Loucy (cell line): ENCODE results near the gene C1orf105.

Experiments used
- H2AFZ ChIP-seq: fragments of 200-600 bp; sonication (generic); 2 replicates; pipeline ENCODE4 v1.6.0; 2016; ENCODE audit warnings: antibody characterized with exemption, mild to moderate bottlenecking, low read length, moderate library complexity
- H3F3A ChIP-seq: fragments of 200-600 bp; 2 replicates; pipeline ENCODE4 v1.6.0; 2016; ENCODE audit warnings: antibody characterized with exemption, low read depth, mild to moderate bottlenecking
- H3K27me3 ChIP-seq: fragments of 200-600 bp; sonication (generic); 2 replicates; pipeline ENCODE4 v1.6.1; 2014; ENCODE audit warnings: low read length, mild to moderate bottlenecking; ENCODE audit not compliant: insufficient read depth, poor library complexity, severe bottlenecking
- H3K36me3 ChIP-seq: fragments of 200-600 bp; sonication (generic); 2 replicates; pipeline ENCODE4 v1.6.1; 2016; ENCODE audit warnings: low read length; ENCODE audit not compliant: insufficient read depth
- H3K4me1 ChIP-seq: fragments of 200-600 bp; sonication (generic); 2 replicates; pipeline ENCODE4 v1.5.1; 2014; ENCODE audit warnings: low read length, mild to moderate bottlenecking; ENCODE audit not compliant: insufficient read depth, poor library complexity, severe bottlenecking
- H3K4me2 ChIP-seq: fragments of 200-600 bp; sonication (generic); 2 replicates; pipeline ENCODE4 v1.6.0; 2014; ENCODE audit warnings: antibody characterized with exemption, low read length, low read depth, mild to moderate bottlenecking; ENCODE audit not compliant: poor library complexity, severe bottlenecking
- H3K4me3 ChIP-seq: fragments of 200-600 bp; sonication (generic); 2 replicates; pipeline ENCODE4 v1.5.1; 2014; ENCODE audit warnings: low read length, mild to moderate bottlenecking, mixed read lengths; ENCODE audit not compliant: poor library complexity, severe bottlenecking
- H3K79me2 ChIP-seq: fragments of 200-600 bp; sonication (generic); 2 replicates; pipeline ENCODE4 v1.6.1; 2014; ENCODE audit warnings: low read length; ENCODE audit not compliant: insufficient read depth
- H3K9ac ChIP-seq: fragments of 200-600 bp; sonication (generic); 2 replicates; pipeline ENCODE4 v1.6.0; 2014; ENCODE audit warnings: mild to moderate bottlenecking, low read depth, low read length, moderate library complexity; ENCODE audit not compliant: poor library complexity, severe bottlenecking
- H3K9me2 ChIP-seq: fragments of 200-600 bp; sonication (generic); replicated peaks from 2 replicates; pipeline ENCODE4 v1.6.1; 2016; ENCODE audit warnings: low read depth, low read length, mixed read lengths
- H3K9me3 ChIP-seq: fragments of 200-600 bp; sonication (generic); 2 replicates; pipeline ENCODE4 v1.6.1; 2014; ENCODE audit warnings: mild to moderate bottlenecking, antibody characterized with exemption, low read length, low read depth; ENCODE audit not compliant: insufficient read depth
- H4K20me1 ChIP-seq: fragments of 200-600 bp; sonication (generic); 2 replicates; pipeline ENCODE4 v1.6.0; 2014; ENCODE audit warnings: antibody characterized with exemption, low read length, mild to moderate bottlenecking; ENCODE audit not compliant: insufficient read depth, poor library complexity, severe bottlenecking
- CTCF ChIP-seq: fragments of 200-600 bp; sonication (generic); conservative IDR thresholded peaks from 2 replicates; pipeline ENCODE4 v1.5.1; 2014; ENCODE audit warnings: mild to moderate bottlenecking, antibody characterized with exemption, low read length
- EZH2phosphoT487 ChIP-seq: fragments of 200-600 bp; IDR thresholded peaks from 2 replicates; pipeline ENCODE4 v1.6.1; 2018; ENCODE audit warnings: antibody characterized with exemption, mild to moderate bottlenecking, moderate library complexity, borderline replicate concordance

C1orf105 gene

GRCh38 chr1:172478485-172478884 is 58.0 kb downstream of the C1orf105 start:
- Histone ChIP-seq H3F3A (no peaks in the 10 kb centered on the region), H3K27me3 (no peaks in the 10 kb centered on the region), H2AFZ (no peak overlapping the region), H4K20me1 (no peaks in the 10 kb centered on the region), H3K9me3 (no peaks in the 10 kb centered on the region), H3K9me2 (no peaks in the 10 kb centered on the region), H3K36me3 (no peaks in the 10 kb centered on the region), H3K4me3 (no peak overlapping the region), H3K9ac (no peak overlapping the region), H3K79me2 (no peaks in the 10 kb centered on the region), H3K4me2 (no peak overlapping the region), H3K4me1 (peaks cover 13% of the 10 kb centered on the region)
- TF ChIP-seq CTCF (no peak), EZH2phosphoT487 (no peak)

GRCh38 chr1:172480431-172480830 is 59.9 kb downstream of the C1orf105 start:
- Histone ChIP-seq H3K4me3 (no peak overlapping the region), H2AFZ (no peak overlapping the region), H3K4me1 (peaks cover 23% of the 10 kb centered on the region), H3K4me2 (peak overlapping the region; percentile 66), H3K36me3 (no peaks in the 10 kb centered on the region), H3K79me2 (no peaks in the 10 kb centered on the region), H3K27me3 (no peaks in the 10 kb centered on the region), H4K20me1 (no peaks in the 10 kb centered on the region), H3F3A (no peaks in the 10 kb centered on the region), H3K9me2 (no peaks in the 10 kb centered on the region), H3K9me3 (no peaks in the 10 kb centered on the region), H3K9ac (no peak overlapping the region)
- TF ChIP-seq EZH2phosphoT487 = no peak
- TF ChIP-seq CTCF = no peak

GRCh38 chr1:172482044-172482443 is 61.6 kb downstream of the C1orf105 start:
- Histone ChIP-seq H3K9ac (no peak overlapping the region), H3K27me3 (no peaks in the 10 kb centered on the region), H2AFZ (no peak overlapping the region), H4K20me1 (no peaks in the 10 kb centered on the region), H3K4me1 (peaks cover 26% of the 10 kb centered on the region), H3K36me3 (no peaks in the 10 kb centered on the region), H3K79me2 (no peaks in the 10 kb centered on the region), H3K4me3 (no peak overlapping the region), H3K9me2 (no peaks in the 10 kb centered on the region), H3K4me2 (no peak overlapping the region), H3F3A (no peaks in the 10 kb centered on the region), H3K9me3 (no peaks in the 10 kb centered on the region)
- TF ChIP-seq CTCF (no peak), EZH2phosphoT487 (no peak)
